ENCODE data around the gene IL17REL. TPM values are rescaled to one million over a fixed set of nuclear protein-coding genes. Genes with fewer than 3 reads are reported as not detected.

IL17REL gene
- total RNA-seq, 1 experiment from 2014 or later, result 0.24 TPM

DNA sequence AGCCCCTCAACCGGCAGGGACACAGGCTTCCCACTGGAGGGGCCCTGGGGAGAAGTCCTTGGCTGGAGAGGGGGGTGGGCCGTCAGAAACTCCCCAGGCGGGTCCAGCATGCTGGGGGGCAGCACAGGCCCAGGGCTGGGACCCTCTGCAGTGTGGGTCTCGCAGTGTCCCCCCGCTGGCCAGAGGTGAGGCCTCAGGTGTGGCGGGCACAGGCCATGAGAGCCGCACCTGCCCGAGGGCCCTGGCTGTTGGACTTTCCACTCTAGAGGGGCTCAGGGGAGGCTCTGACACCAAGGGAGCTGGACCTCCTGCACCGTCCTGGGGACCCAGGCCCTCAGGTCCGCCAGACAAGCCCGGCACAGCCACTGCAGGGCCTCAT is 62.7 kb downstream of the IL17REL start:
- ChIA-PET POLR2A (no interaction called here), CTCF (interaction anchor here (3.6 kb wide), 1 partner anchor 80 kb away, joined by 15 read pairs; no protein-coding TSS in a partner anchor)
- H3K36me3 Mint-ChIP-seq, result no peaks in the 10 kb centered on the region
- H3K9me3 Mint-ChIP-seq, result no peaks in the 10 kb centered on the region
- no peak for ATAC-seq
- peaks cover 8% of the 10 kb centered on the region for H3K4me1 Mint-ChIP-seq
- H3K27ac Mint-ChIP-seq, result no peak overlapping the region
- DNase-seq (ENCODE audit: low spot score), result no peak
- no peaks in the 10 kb centered on the region for H3K27me3 Mint-ChIP-seq (ENCODE audit: low read depth)
- no peak overlapping the region for H3K4me3 Mint-ChIP-seq
- TF ChIP-seq MXD4 (CRISPR knock-in tag; IDR thresholded peaks at IDR 0.05; ENCODE audit: borderline replicate concordance) (no peak), NR1H2 (CRISPR knock-in tag; IDR thresholded peaks at IDR 0.05) (no peak), ZNF317 (CRISPR knock-in tag; IDR thresholded peaks at IDR 0.05; ENCODE audit: borderline replicate concordance, low read depth) (no peak), CBFB (CRISPR knock-in tag; IDR thresholded peaks at IDR 0.05; ENCODE audit: low read depth) (no peak), ETV6 (CRISPR knock-in tag; IDR thresholded peaks at IDR 0.05) (no peak)
- TF ChIP-seq, protein P1, sequence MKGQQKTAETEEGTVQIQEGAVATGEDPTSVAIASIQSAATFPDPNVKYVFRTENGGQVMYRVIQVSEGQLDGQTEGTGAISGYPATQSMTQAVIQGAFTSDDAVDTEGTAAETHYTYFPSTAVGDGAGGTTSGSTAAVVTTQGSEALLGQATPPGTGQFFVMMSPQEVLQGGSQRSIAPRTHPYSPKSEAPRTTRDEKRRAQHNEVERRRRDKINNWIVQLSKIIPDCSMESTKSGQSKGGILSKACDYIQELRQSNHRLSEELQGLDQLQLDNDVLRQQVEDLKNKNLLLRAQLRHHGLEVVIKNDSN (CRISPR knock-in tag; IDR thresholded peaks at IDR 0.05), result no peak
- TF ChIP-seq, protein P2, sequence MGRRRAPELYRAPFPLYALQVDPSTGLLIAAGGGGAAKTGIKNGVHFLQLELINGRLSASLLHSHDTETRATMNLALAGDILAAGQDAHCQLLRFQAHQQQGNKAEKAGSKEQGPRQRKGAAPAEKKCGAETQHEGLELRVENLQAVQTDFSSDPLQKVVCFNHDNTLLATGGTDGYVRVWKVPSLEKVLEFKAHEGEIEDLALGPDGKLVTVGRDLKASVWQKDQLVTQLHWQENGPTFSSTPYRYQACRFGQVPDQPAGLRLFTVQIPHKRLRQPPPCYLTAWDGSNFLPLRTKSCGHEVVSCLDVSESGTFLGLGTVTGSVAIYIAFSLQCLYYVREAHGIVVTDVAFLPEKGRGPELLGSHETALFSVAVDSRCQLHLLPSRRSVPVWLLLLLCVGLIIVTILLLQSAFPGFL (CRISPR knock-in tag; IDR thresholded peaks at IDR 0.05; ENCODE audit: borderline replicate concordance), result no peak
- TF ChIP-seq, protein P3, sequence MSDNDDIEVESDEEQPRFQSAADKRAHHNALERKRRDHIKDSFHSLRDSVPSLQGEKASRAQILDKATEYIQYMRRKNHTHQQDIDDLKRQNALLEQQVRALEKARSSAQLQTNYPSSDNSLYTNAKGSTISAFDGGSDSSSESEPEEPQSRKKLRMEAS (CRISPR knock-in tag; IDR thresholded peaks at IDR 0.05), result no peak
- TF ChIP-seq, protein P4, sequence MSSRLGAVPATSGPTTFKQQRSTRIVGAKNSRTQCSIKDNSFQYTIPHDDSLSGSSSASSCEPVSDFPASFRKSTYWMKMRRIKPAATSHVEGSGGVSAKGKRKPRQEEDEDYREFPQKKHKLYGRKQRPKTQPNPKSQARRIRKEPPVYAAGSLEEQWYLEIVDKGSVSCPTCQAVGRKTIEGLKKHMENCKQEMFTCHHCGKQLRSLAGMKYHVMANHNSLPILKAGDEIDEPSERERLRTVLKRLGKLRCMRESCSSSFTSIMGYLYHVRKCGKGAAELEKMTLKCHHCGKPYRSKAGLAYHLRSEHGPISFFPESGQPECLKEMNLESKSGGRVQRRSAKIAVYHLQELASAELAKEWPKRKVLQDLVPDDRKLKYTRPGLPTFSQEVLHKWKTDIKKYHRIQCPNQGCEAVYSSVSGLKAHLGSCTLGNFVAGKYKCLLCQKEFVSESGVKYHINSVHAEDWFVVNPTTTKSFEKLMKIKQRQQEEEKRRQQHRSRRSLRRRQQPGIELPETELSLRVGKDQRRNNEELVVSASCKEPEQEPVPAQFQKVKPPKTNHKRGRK (CRISPR knock-in tag; IDR thresholded peaks at IDR 0.05; ENCODE audit: borderline replicate concordance), result no peak
- TF ChIP-seq, protein P5, sequence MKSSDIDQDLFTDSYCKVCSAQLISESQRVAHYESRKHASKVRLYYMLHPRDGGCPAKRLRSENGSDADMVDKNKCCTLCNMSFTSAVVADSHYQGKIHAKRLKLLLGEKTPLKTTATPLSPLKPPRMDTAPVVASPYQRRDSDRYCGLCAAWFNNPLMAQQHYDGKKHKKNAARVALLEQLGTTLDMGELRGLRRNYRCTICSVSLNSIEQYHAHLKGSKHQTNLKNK (CRISPR knock-in tag; IDR thresholded peaks at IDR 0.05), result no peak

DNA sequence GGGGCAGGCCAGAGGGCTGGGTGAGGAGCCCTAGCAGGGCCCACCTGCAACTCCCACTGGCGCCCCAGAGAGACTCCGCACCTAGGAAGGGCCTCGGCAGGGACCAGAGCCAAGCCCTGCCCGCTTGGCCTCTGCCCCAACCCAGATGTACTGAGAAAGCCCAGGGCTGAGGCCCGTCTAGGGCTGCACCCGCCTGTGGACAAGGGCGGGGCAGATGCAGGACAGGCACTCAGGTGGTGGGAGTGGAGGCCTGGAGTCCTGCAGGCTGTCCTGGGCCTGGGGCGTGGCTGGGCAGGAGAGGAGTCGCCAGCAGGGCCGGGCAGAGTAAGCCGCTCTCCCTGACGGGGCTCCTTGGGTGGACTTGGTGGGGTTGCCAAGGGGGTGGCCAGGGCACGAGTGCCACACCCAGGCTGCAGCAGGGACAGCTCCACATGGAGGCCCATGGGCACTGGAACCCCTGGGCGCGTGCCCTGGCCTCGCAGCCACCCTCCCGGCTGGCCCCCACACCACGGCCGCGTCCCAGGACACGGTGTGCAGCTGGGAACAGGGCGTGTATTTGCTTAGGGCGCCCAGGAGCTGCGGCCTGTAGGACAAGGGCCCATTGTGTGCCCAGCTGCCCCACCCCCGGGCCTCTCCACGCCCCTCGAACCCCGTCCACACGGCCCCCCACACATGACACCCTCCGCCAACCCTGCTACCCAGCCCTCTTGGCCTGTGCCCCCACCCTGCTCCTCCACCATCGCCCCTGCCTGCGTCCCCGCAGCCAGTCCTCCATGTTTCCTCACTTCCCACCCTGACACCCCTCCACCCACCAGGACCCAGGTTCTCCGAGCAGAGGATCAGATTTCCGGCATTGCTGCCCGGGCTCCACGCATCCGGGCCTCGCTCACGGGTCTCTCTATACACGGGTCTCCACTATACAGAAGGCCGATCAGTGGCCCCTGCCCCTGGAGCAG is 63.3 kb downstream of the IL17REL start:
- no peaks in the 10 kb centered on the region for H3K9me3 Mint-ChIP-seq
- no peak for DNase-seq (ENCODE audit: low spot score)
- H3K36me3 Mint-ChIP-seq, result no peaks in the 10 kb centered on the region
- CTCF ChIA-PET, result no interaction called here
- no peaks in the 10 kb centered on the region for H3K27me3 Mint-ChIP-seq (ENCODE audit: low read depth)
- ATAC-seq, result no peak
- POLR2A ChIA-PET, result no interaction called here
- H3K27ac Mint-ChIP-seq, result no peak overlapping the region
- H3K4me3 Mint-ChIP-seq, result no peak overlapping the region
- H3K4me1 Mint-ChIP-seq, result peaks cover 8% of the 10 kb centered on the region
- TF ChIP-seq CREM (CRISPR knock-in tag; IDR thresholded peaks at IDR 0.05), result no peak
- TF ChIP-seq, protein P6, sequence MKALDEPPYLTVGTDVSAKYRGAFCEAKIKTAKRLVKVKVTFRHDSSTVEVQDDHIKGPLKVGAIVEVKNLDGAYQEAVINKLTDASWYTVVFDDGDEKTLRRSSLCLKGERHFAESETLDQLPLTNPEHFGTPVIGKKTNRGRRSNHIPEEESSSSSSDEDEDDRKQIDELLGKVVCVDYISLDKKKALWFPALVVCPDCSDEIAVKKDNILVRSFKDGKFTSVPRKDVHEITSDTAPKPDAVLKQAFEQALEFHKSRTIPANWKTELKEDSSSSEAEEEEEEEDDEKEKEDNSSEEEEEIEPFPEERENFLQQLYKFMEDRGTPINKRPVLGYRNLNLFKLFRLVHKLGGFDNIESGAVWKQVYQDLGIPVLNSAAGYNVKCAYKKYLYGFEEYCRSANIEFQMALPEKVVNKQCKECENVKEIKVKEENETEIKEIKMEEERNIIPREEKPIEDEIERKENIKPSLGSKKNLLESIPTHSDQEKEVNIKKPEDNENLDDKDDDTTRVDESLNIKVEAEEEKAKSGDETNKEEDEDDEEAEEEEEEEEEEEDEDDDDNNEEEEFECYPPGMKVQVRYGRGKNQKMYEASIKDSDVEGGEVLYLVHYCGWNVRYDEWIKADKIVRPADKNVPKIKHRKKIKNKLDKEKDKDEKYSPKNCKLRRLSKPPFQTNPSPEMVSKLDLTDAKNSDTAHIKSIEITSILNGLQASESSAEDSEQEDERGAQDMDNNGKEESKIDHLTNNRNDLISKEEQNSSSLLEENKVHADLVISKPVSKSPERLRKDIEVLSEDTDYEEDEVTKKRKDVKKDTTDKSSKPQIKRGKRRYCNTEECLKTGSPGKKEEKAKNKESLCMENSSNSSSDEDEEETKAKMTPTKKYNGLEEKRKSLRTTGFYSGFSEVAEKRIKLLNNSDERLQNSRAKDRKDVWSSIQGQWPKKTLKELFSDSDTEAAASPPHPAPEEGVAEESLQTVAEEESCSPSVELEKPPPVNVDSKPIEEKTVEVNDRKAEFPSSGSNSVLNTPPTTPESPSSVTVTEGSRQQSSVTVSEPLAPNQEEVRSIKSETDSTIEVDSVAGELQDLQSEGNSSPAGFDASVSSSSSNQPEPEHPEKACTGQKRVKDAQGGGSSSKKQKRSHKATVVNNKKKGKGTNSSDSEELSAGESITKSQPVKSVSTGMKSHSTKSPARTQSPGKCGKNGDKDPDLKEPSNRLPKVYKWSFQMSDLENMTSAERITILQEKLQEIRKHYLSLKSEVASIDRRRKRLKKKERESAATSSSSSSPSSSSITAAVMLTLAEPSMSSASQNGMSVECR (CRISPR knock-in tag; IDR thresholded peaks at IDR 0.05; ENCODE audit: borderline replicate concordance), result no peak
- no peak for TF ChIP-seq ETV6 (CRISPR knock-in tag; IDR thresholded peaks at IDR 0.05)
- TF ChIP-seq GRHL2 (CRISPR knock-in tag; IDR thresholded peaks at IDR 0.05; ENCODE audit: insufficient replicate concordance, severe bottlenecking), result no peak
- TF ChIP-seq, protein P7, sequence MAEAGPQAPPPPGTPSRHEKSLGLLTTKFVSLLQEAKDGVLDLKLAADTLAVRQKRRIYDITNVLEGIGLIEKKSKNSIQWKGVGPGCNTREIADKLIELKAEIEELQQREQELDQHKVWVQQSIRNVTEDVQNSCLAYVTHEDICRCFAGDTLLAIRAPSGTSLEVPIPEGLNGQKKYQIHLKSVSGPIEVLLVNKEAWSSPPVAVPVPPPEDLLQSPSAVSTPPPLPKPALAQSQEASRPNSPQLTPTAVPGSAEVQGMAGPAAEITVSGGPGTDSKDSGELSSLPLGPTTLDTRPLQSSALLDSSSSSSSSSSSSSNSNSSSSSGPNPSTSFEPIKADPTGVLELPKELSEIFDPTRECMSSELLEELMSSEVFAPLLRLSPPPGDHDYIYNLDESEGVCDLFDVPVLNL (CRISPR knock-in tag; IDR thresholded peaks at IDR 0.05; ENCODE audit: borderline replicate concordance, low read depth), result no peak
- no peak for TF ChIP-seq NFATC4 (CRISPR knock-in tag; IDR thresholded peaks at IDR 0.05)
- TF ChIP-seq, protein P8, sequence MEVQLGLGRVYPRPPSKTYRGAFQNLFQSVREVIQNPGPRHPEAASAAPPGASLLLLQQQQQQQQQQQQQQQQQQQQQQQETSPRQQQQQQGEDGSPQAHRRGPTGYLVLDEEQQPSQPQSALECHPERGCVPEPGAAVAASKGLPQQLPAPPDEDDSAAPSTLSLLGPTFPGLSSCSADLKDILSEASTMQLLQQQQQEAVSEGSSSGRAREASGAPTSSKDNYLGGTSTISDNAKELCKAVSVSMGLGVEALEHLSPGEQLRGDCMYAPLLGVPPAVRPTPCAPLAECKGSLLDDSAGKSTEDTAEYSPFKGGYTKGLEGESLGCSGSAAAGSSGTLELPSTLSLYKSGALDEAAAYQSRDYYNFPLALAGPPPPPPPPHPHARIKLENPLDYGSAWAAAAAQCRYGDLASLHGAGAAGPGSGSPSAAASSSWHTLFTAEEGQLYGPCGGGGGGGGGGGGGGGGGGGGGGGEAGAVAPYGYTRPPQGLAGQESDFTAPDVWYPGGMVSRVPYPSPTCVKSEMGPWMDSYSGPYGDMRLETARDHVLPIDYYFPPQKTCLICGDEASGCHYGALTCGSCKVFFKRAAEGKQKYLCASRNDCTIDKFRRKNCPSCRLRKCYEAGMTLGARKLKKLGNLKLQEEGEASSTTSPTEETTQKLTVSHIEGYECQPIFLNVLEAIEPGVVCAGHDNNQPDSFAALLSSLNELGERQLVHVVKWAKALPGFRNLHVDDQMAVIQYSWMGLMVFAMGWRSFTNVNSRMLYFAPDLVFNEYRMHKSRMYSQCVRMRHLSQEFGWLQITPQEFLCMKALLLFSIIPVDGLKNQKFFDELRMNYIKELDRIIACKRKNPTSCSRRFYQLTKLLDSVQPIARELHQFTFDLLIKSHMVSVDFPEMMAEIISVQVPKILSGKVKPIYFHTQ (CRISPR knock-in tag; IDR thresholded peaks at IDR 0.05), result no peak
- no peak for TF ChIP-seq FOXJ3 (CRISPR knock-in tag; IDR thresholded peaks at IDR 0.05; ENCODE audit: borderline replicate concordance)
- TF ChIP-seq, protein P9, sequence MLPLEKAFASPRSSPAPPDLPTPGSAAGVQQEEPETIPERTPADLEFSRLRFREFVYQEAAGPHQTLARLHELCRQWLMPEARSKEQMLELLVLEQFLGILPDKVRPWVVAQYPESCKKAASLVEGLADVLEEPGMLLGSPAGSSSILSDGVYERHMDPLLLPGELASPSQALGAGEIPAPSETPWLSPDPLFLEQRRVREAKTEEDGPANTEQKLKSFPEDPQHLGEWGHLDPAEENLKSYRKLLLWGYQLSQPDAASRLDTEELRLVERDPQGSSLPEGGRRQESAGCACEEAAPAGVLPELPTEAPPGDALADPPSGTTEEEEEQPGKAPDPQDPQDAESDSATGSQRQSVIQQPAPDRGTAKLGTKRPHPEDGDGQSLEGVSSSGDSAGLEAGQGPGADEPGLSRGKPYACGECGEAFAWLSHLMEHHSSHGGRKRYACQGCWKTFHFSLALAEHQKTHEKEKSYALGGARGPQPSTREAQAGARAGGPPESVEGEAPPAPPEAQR (CRISPR knock-in tag; IDR thresholded peaks at IDR 0.05), result no peak
- no peak for TF ChIP-seq CBFB (CRISPR knock-in tag; IDR thresholded peaks at IDR 0.05; ENCODE audit: low read depth)

Data from WTC11 (cell line).